ENCODE data around the gene ICA1.
"Not testable (repeated sequence)": the region's sequence is repeated elsewhere in the genome, so short reads cannot be mapped to it uniquely, and the experiment has no call there.

ICA1 gene

DNA sequence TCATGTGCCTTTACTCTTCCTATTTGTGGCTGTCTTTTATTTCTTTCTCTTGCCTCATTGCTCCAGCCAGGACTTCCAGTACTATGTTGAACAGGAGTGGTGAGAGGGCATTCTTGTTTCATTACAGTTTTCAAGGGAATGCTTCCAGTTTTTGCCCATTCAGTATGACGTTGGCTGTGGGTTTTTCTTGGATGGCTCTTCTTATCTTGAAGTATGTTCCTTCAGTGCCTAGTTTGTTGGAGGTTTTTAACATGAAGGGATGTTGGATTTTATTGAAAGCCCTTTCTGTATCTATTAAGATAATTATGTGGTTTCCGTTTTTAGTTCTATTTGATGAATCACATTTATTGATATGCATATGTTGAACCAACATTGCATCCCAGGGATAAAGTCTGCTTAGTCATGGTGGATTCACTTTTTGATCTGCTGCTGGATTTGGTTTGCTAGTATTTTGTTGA, 196.6 kb downstream of the ICA1 start:
- Histone ChIP-seq H3K79me2 (ENCODE audit: control insufficient read depth, low read length) (peaks cover 52% of the 10 kb centered on the region), H3K9me2 (replicated peaks; ENCODE audit: control insufficient read depth, low read length) (no peaks in the 10 kb centered on the region), H3K4me2 (ENCODE audit: low read length) (no peak overlapping the region), H4K20me1 (ENCODE audit: control insufficient read depth, insufficient read depth, low read depth, low read length) (no peaks in the 10 kb centered on the region), H3K4me1 (ENCODE audit: control insufficient read depth, low read length) (no peaks in the 10 kb centered on the region), H3K4me3 (ENCODE audit: low read length) (no peak overlapping the region), H3K9me3 (ENCODE audit: control insufficient read depth, insufficient read depth, low read length) (no peaks in the 10 kb centered on the region), H3K27ac (ENCODE audit: low read depth, low read length) (no peak overlapping the region), H3K36me3 (ENCODE audit: control insufficient read depth, low read length) (peaks cover 60% of the 10 kb centered on the region), H3F3A (ENCODE audit: control insufficient read depth, insufficient read depth) (no peaks in the 10 kb centered on the region), H3K27me3 (ENCODE audit: control insufficient read depth, low read length) (no peaks in the 10 kb centered on the region)
- TF ChIP-seq, protein P1, sequence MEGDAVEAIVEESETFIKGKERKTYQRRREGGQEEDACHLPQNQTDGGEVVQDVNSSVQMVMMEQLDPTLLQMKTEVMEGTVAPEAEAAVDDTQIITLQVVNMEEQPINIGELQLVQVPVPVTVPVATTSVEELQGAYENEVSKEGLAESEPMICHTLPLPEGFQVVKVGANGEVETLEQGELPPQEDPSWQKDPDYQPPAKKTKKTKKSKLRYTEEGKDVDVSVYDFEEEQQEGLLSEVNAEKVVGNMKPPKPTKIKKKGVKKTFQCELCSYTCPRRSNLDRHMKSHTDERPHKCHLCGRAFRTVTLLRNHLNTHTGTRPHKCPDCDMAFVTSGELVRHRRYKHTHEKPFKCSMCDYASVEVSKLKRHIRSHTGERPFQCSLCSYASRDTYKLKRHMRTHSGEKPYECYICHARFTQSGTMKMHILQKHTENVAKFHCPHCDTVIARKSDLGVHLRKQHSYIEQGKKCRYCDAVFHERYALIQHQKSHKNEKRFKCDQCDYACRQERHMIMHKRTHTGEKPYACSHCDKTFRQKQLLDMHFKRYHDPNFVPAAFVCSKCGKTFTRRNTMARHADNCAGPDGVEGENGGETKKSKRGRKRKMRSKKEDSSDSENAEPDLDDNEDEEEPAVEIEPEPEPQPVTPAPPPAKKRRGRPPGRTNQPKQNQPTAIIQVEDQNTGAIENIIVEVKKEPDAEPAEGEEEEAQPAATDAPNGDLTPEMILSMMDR (IDR thresholded peaks at IDR 0.05; ENCODE audit: low read depth, low read length, poor library complexity, severe bottlenecking), result no peak
- TF ChIP-seq EZH2phosphoT487 (IDR thresholded peaks at IDR 0.05; ENCODE audit: borderline replicate concordance, low read length), result no peak

DNA sequence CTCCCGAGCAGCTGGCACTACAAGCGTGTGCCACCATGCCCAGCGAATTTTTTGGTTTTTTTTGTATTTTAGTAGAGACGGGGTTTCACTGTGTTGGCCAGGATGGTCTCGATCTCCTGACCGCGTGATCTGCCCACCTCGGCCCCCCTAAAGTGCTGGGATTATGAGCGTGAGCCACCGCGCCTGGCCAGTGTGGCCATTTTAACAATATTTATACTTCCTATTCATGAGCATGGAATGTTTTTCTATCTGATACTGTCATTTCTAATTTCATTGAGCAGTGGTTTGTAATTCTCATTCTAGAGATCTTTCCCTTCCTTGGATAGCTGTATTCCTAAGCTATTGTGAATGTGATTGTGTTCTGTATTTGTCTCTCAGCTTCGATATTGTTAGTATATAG, 197.1 kb downstream of the ICA1 start:
- H4K20me1 ChIP-seq (ENCODE audit: control insufficient read depth, insufficient read depth, low read depth, low read length), result no peaks in the 10 kb centered on the region
- TF ChIP-seq, protein P1 (IDR thresholded peaks at IDR 0.05; ENCODE audit: low read depth, low read length, poor library complexity, severe bottlenecking), result no peak
- no peak for TF ChIP-seq EZH2phosphoT487 (IDR thresholded peaks at IDR 0.05; ENCODE audit: borderline replicate concordance, low read length)
- H3F3A ChIP-seq (ENCODE audit: control insufficient read depth, insufficient read depth), result no peaks in the 10 kb centered on the region
- no peaks in the 10 kb centered on the region for H3K4me1 ChIP-seq (ENCODE audit: control insufficient read depth, low read length)
- H3K27me3 ChIP-seq (ENCODE audit: control insufficient read depth, low read length), result no peaks in the 10 kb centered on the region
- peaks cover 52% of the 10 kb centered on the region for H3K79me2 ChIP-seq (ENCODE audit: control insufficient read depth, low read length)
- no peak overlapping the region for H3K4me3 ChIP-seq (ENCODE audit: low read length)
- H3K9me3 ChIP-seq (ENCODE audit: control insufficient read depth, insufficient read depth, low read length), result no peaks in the 10 kb centered on the region
- H3K4me2 ChIP-seq (ENCODE audit: low read length), result no peak overlapping the region
- no peaks in the 10 kb centered on the region for H3K9me2 ChIP-seq (replicated peaks; ENCODE audit: control insufficient read depth, low read length)
- H3K27ac ChIP-seq (ENCODE audit: low read depth, low read length), result no peak overlapping the region
- H3K36me3 ChIP-seq (ENCODE audit: control insufficient read depth, low read length), result peaks cover 63% of the 10 kb centered on the region

DNA sequence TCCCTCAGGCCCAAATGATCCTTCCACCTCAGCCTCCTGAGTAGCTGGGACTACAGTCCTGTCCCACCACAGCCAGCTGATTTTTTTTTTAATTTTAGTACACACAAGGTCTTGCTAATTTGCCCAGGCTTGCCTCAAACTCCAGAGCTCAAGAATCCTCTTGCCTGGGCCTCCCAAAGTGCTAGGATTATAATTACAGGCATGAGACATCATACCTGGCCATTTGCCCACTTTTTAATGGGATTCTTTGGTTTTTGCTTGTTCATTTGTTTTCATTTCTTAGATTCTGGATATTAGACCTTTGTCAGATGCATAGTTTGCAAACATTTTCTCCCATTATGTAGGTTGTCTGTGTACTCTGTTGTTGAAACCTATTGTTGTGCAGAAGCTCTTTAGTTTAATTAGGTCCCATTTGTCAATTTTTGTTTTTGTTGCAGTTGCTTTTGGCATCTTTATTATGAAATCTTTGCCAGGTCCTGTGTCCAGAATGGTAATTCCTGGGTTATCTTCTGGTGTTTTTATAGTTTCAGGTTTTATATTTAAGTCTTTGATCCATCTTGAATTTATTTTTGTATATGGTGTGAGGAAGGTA, 198.2 kb downstream of the ICA1 start:
- Histone ChIP-seq H3K27me3 (ENCODE audit: control insufficient read depth, low read length) (no peaks in the 10 kb centered on the region), H3K36me3 (ENCODE audit: control insufficient read depth, low read length) (peaks cover 65% of the 10 kb centered on the region), H3K79me2 (ENCODE audit: control insufficient read depth, low read length) (peaks cover 49% of the 10 kb centered on the region), H3K4me3 (ENCODE audit: low read length) (no peak overlapping the region), H3K9me2 (replicated peaks; ENCODE audit: control insufficient read depth, low read length) (no peaks in the 10 kb centered on the region), H3K4me2 (ENCODE audit: low read length) (no peak overlapping the region), H3K9me3 (ENCODE audit: control insufficient read depth, insufficient read depth, low read length) (no peaks in the 10 kb centered on the region), H4K20me1 (ENCODE audit: control insufficient read depth, insufficient read depth, low read depth, low read length) (no peaks in the 10 kb centered on the region), H3K27ac (ENCODE audit: low read depth, low read length) (no peak overlapping the region), H3K4me1 (ENCODE audit: control insufficient read depth, low read length) (no peaks in the 10 kb centered on the region), H3F3A (ENCODE audit: control insufficient read depth, insufficient read depth) (no peaks in the 10 kb centered on the region)
- TF ChIP-seq EZH2phosphoT487 (IDR thresholded peaks at IDR 0.05; ENCODE audit: borderline replicate concordance, low read length), result no peak
- TF ChIP-seq, protein P1 (IDR thresholded peaks at IDR 0.05; ENCODE audit: low read depth, low read length, poor library complexity, severe bottlenecking), result no peak

DNA sequence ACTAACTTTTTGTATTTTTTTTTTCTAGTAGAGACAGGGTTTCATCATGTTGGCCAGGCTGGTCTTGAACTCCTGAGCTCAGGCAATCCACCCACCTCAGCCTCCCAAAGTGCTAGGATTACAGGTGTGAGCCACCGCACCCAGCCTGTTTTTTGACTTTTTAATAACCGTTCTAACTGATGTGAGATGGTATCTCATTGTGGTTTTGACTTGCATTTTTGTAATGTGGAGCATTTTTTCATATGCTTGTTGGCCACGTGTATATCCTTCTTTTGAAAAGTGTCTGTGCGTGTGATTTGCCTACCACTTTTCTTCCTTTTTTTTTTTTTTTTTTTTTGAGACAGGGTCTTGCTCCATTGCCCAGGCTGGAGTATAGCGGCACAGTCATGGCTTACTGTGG, 198.7 kb downstream of the ICA1 start:
- Histone ChIP-seq H3K79me2 (ENCODE audit: control insufficient read depth, low read length) (peaks cover 45% of the 10 kb centered on the region), H3K36me3 (ENCODE audit: control insufficient read depth, low read length) (peaks cover 61% of the 10 kb centered on the region)
- not testable (repeated sequence) for H3F3A ChIP-seq (ENCODE audit: control insufficient read depth, insufficient read depth); H3K4me2 ChIP-seq (ENCODE audit: low read length); H3K4me3 ChIP-seq (ENCODE audit: low read length); H3K9me3 ChIP-seq (ENCODE audit: control insufficient read depth, insufficient read depth, low read length); H3K4me1 ChIP-seq (ENCODE audit: control insufficient read depth, low read length); H4K20me1 ChIP-seq (ENCODE audit: control insufficient read depth, insufficient read depth, low read depth, low read length); H3K9me2 ChIP-seq (replicated peaks; ENCODE audit: control insufficient read depth, low read length); H3K27ac ChIP-seq (ENCODE audit: low read depth, low read length); H3K27me3 ChIP-seq (ENCODE audit: control insufficient read depth, low read length)

Data from DOHH2 (cell line).